ENCODE measurements around the gene ANXA9.

ANXA9 gene

GRCh38 chr1:150968491-150968890 lies 13.6 kb upstream of the ANXA9 start:
- H3K36me3 ChIP-seq (ENCODE audit: insufficient read depth, low read length): peaks cover 53% of the 10 kb centered on the region
- H3K4me2 ChIP-seq (ENCODE audit: low read length): no peak overlapping the region
- H3K9me3 ChIP-seq (ENCODE audit: low read length): no peaks in the 10 kb centered on the region
- no peaks in the 10 kb centered on the region for H3F3A ChIP-seq (ENCODE audit: insufficient read depth, low read length)
- no peaks in the 10 kb centered on the region for H3K9me2 ChIP-seq (ENCODE audit: low read depth, low read length)
- H3K9ac ChIP-seq (ENCODE audit: low read length): no peak overlapping the region
- H3K27ac ChIP-seq (ENCODE audit: low read depth, low read length, poor library complexity, severe bottlenecking): no peak overlapping the region
- TF ChIP-seq EZH2 (IDR thresholded peaks at IDR 0.05; ENCODE audit: borderline replicate concordance, low read length): no peak
- no peak for TF ChIP-seq CTCF (IDR thresholded peaks at IDR 0.05; ENCODE audit: low read length)
- H4K20me1 ChIP-seq (ENCODE audit: insufficient read depth, low read length): no peaks in the 10 kb centered on the region
- H2AFZ ChIP-seq (ENCODE audit: low read length): no peak overlapping the region
- H3K4me1 ChIP-seq (ENCODE audit: insufficient read depth, low read length, severe bottlenecking): peaks cover 24% of the 10 kb centered on the region
- H3K27me3 ChIP-seq (ENCODE audit: insufficient read depth, low read length): no peaks in the 10 kb centered on the region
- peaks cover 20% of the 10 kb centered on the region for H3K79me2 ChIP-seq (ENCODE audit: insufficient read depth, low read length)
- no peak overlapping the region for H3K4me3 ChIP-seq (ENCODE audit: low read depth, low read length, poor library complexity, severe bottlenecking)

GRCh38 chr1:150969626-150970025 lies 12.5 kb upstream of the ANXA9 start:
- Histone ChIP-seq H2AFZ (ENCODE audit: low read length) (no peak overlapping the region), H3K9me3 (ENCODE audit: low read length) (no peaks in the 10 kb centered on the region), H3K27me3 (ENCODE audit: insufficient read depth, low read length) (no peaks in the 10 kb centered on the region), H3K79me2 (ENCODE audit: insufficient read depth, low read length) (peaks cover 23% of the 10 kb centered on the region), H3F3A (ENCODE audit: insufficient read depth, low read length) (no peaks in the 10 kb centered on the region), H3K36me3 (ENCODE audit: insufficient read depth, low read length) (peaks cover 42% of the 10 kb centered on the region), H3K27ac (ENCODE audit: low read depth, low read length, poor library complexity, severe bottlenecking) (no peak overlapping the region), H3K9me2 (ENCODE audit: low read depth, low read length) (no peaks in the 10 kb centered on the region), H3K4me2 (ENCODE audit: low read length) (no peak overlapping the region), H4K20me1 (ENCODE audit: insufficient read depth, low read length) (no peaks in the 10 kb centered on the region), H3K4me1 (ENCODE audit: insufficient read depth, low read length, severe bottlenecking) (peaks cover 24% of the 10 kb centered on the region), H3K4me3 (ENCODE audit: low read depth, low read length, poor library complexity, severe bottlenecking) (no peak overlapping the region), H3K9ac (ENCODE audit: low read length) (no peak overlapping the region)
- TF ChIP-seq EZH2 (IDR thresholded peaks at IDR 0.05; ENCODE audit: borderline replicate concordance, low read length) (no peak), CTCF (IDR thresholded peaks at IDR 0.05; ENCODE audit: low read length) (no peak)

GRCh38 chr1:150970808-150971582 lies 11.1 kb upstream of the ANXA9 start:
- H3K4me3 ChIP-seq (ENCODE audit: low read depth, low read length, poor library complexity, severe bottlenecking): no peak overlapping the region
- peaks cover 29% of the 10 kb centered on the region for H3K36me3 ChIP-seq (ENCODE audit: insufficient read depth, low read length)
- TF ChIP-seq EZH2 (IDR thresholded peaks at IDR 0.05; ENCODE audit: borderline replicate concordance, low read length) (no peak), CTCF (IDR thresholded peaks at IDR 0.05; ENCODE audit: low read length) (no peak)
- H4K20me1 ChIP-seq (ENCODE audit: insufficient read depth, low read length): no peaks in the 10 kb centered on the region
- H3K9me3 ChIP-seq (ENCODE audit: low read length): no peaks in the 10 kb centered on the region
- H3K27ac ChIP-seq (ENCODE audit: low read depth, low read length, poor library complexity, severe bottlenecking): no peak overlapping the region
- no peaks in the 10 kb centered on the region for H3K27me3 ChIP-seq (ENCODE audit: insufficient read depth, low read length)
- no peak overlapping the region for H3K9ac ChIP-seq (ENCODE audit: low read length)
- no peak overlapping the region for H2AFZ ChIP-seq (ENCODE audit: low read length)
- H3K79me2 ChIP-seq (ENCODE audit: insufficient read depth, low read length): peaks cover 23% of the 10 kb centered on the region
- no peak overlapping the region for H3K4me2 ChIP-seq (ENCODE audit: low read length)
- H3F3A ChIP-seq (ENCODE audit: insufficient read depth, low read length): no peaks in the 10 kb centered on the region; the same call in 1 of the 2 replicates
- no peaks in the 10 kb centered on the region for H3K9me2 ChIP-seq (ENCODE audit: low read depth, low read length)
- peaks cover 30% of the 10 kb centered on the region for H3K4me1 ChIP-seq (ENCODE audit: insufficient read depth, low read length, severe bottlenecking)
